IMR-90 (cell line): ENCODE measurements around the gene PARP11.

Experiments
- CTCF ChIP-seq: conservative IDR thresholded peaks from 2 replicates; pipeline ENCODE4 v1.5.1; 2012; ENCODE audit warnings: mild to moderate bottlenecking, low read depth, low read length, improper control_type of control experiment
- RAD21 ChIP-seq: IDR thresholded peaks from 2 replicates; pipeline ENCODE4 v1.6.1; 2012; ENCODE audit warnings: low read length, improper control_type of control experiment
- RCOR1 ChIP-seq: IDR thresholded peaks from 2 replicates; pipeline ENCODE4 v1.6.1; 2012; ENCODE audit warnings: mild to moderate bottlenecking, low read length, improper control_type of control experiment; ENCODE audit not compliant: insufficient replicate concordance
- RFX5 ChIP-seq: IDR thresholded peaks from 2 replicates; pipeline ENCODE4 v1.8.0; 2012; ENCODE audit warnings: low read depth, mild to moderate bottlenecking, low read length, moderate library complexity

GRCh38 chr12:3902921-3903320 is 29.7 kb upstream of the PARP11 start:
- TF ChIP-seq CTCF: no peak
- no peak for TF ChIP-seq RAD21
- TF ChIP-seq RFX5: no peak
- no peak for TF ChIP-seq RCOR1
